WTC11 (cell line): ENCODE measurements around the gene ERG28. TPM values are rescaled to one million over a fixed set of nuclear protein-coding genes. Genes with fewer than 3 reads are reported as not detected.
A peak's percentile ranks its signal among the peaks of the same experiment; 100 is the strongest.

ENCODE experiments used
- ATAC-seq: fragments of 200-7000 bp; cut with Tn5 transposase; 2 replicates; pipeline ENCODE4 v1.10.0; 2021; ENCODE audit warnings: mild to moderate bottlenecking, moderate library complexity
- CTCF ChIA-PET: fragments of 300-600 bp; sonication (Branson Sonifier 250); formaldehyde crosslinking; loops from one replicate; lab custom pipeline; 2021; ENCODE audit warnings: antibody characterized with exemption; lab: Charles Lee
- POLR2A ChIA-PET: fragments of 350-600 bp; sonication (Branson Sonifier 250); formaldehyde crosslinking; loops from one replicate; lab custom pipeline; 2021; ENCODE audit warnings: antibody characterized with exemption; lab: Charles Lee
- DNase-seq: peaks from one replicate; pipeline ENCODE4 v3.0.0; 2021; ENCODE audit warnings: low spot score
- H3K27ac Mint-ChIP-seq: 2 replicates; pipeline ENCODE4 v1.8.0; 2021; ENCODE audit warnings: mixed read lengths
- H3K27me3 Mint-ChIP-seq: 2 replicates; pipeline ENCODE4 v1.8.0; 2021; ENCODE audit warnings: low read depth, mild to moderate bottlenecking, moderate library complexity, mixed read lengths
- H3K36me3 Mint-ChIP-seq: 2 replicates; pipeline ENCODE4 v1.8.0; 2021; ENCODE audit warnings: mixed read lengths
- H3K4me1 Mint-ChIP-seq: 2 replicates; pipeline ENCODE4 v1.8.0; 2022; ENCODE audit warnings: mixed read lengths
- H3K4me3 Mint-ChIP-seq: 2 replicates; pipeline ENCODE4 v1.8.0; 2021; ENCODE audit warnings: mild to moderate bottlenecking, moderate library complexity, mixed read lengths
- H3K9me3 Mint-ChIP-seq: 2 replicates; pipeline ENCODE4 v1.8.0; 2021; ENCODE audit warnings: mixed read lengths
- AR ChIP-seq: fragments of 250-450 bp; sonication (Bioruptor Pico); IDR thresholded peaks from 2 replicates; pipeline ENCODE4 v1.9.0; 2021; ENCODE audit warnings: mild to moderate bottlenecking
- ATF1 ChIP-seq: sonication (generic); formaldehyde crosslinking; IDR thresholded peaks from 2 replicates; pipeline ENCODE4 v1.8.1; 2023; ENCODE audit warnings: mild to moderate bottlenecking, moderate library complexity, missing genetic modification reagents
- ATF3 ChIP-seq: sonication (generic); formaldehyde crosslinking; conservative IDR thresholded peaks from 2 replicates; pipeline ENCODE4 v1.8.1; 2022; ENCODE audit warnings: mild to moderate bottlenecking, missing genetic modification reagents
- ERG ChIP-seq: fragments of 250-450 bp; sonication (Bioruptor Pico); IDR thresholded peaks from 2 replicates; pipeline ENCODE4 v1.8.0; 2021; ENCODE audit warnings: mild to moderate bottlenecking
- FOXK1 ChIP-seq: sonication (generic); formaldehyde crosslinking; IDR thresholded peaks from 2 replicates; pipeline ENCODE4 v1.8.0; 2022; ENCODE audit warnings: mild to moderate bottlenecking, moderate library complexity, missing genetic modification reagents
- FOXP1 ChIP-seq: sonication (generic); formaldehyde crosslinking; IDR thresholded peaks from 2 replicates; pipeline ENCODE4 v1.8.0; 2022; ENCODE audit warnings: missing genetic modification reagents, mild to moderate bottlenecking, moderate library complexity, borderline replicate concordance
- GRHL2 ChIP-seq: fragments of 250-450 bp; sonication (Bioruptor Pico); IDR thresholded peaks from 2 replicates; pipeline ENCODE4 v1.8.0; 2022; ENCODE audit warnings: mild to moderate bottlenecking, moderate library complexity; ENCODE audit not compliant: insufficient replicate concordance, severe bottlenecking
- JAZF1 ChIP-seq: fragments of 250-450 bp; sonication (Bioruptor Pico); IDR thresholded peaks from 2 replicates; pipeline ENCODE4 v1.9.0; 2021; ENCODE audit warnings: moderate library complexity, mild to moderate bottlenecking, inconsistent platforms
- MAX ChIP-seq: sonication (generic); formaldehyde crosslinking; IDR thresholded peaks from 2 replicates; pipeline ENCODE4 v1.8.0; 2022; ENCODE audit warnings: mild to moderate bottlenecking, missing genetic modification reagents
- NR1H2 ChIP-seq: sonication (generic); formaldehyde crosslinking; IDR thresholded peaks from 2 replicates; pipeline ENCODE4 v1.9.0; 2021; ENCODE audit warnings: mild to moderate bottlenecking, moderate library complexity, missing genetic modification reagents
- RORB ChIP-seq: fragments of 250-450 bp; sonication (Bioruptor Pico); IDR thresholded peaks from 2 replicates; pipeline ENCODE4 v1.9.0; 2021; ENCODE audit warnings: mild to moderate bottlenecking
- ZMAT4 ChIP-seq: fragments of 250-450 bp; sonication (Bioruptor Pico); IDR thresholded peaks from 2 replicates; pipeline ENCODE4 v1.9.0; 2021; ENCODE audit warnings: mild to moderate bottlenecking
- ZNF263 ChIP-seq: sonication (generic); formaldehyde crosslinking; IDR thresholded peaks from 2 replicates; pipeline ENCODE4 v1.8.1; 2022; ENCODE audit warnings: low read depth, mild to moderate bottlenecking, moderate library complexity, missing genetic modification reagents
- ZNF416 ChIP-seq: fragments of 250-450 bp; sonication (Bioruptor Pico); IDR thresholded peaks from 2 replicates; pipeline ENCODE4 v1.9.0; 2021; ENCODE audit warnings: mild to moderate bottlenecking, inconsistent platforms
- total RNA-seq: library from RNA; stranded (reverse); gene quantifications from 3 replicates; pipeline ENCODE4 v1.2.3, GENCODE V29; 2021
- TF ChIP-seq, protein P1 (sequence below): sonication (generic); formaldehyde crosslinking; IDR thresholded peaks from 2 replicates; pipeline ENCODE4 v1.8.0; 2022; ENCODE audit warnings: missing genetic modification reagents
- TF ChIP-seq, protein P2 (sequence below): sonication (generic); formaldehyde crosslinking; IDR thresholded peaks from 2 replicates; pipeline ENCODE4 v1.8.0; 2022; ENCODE audit warnings: mild to moderate bottlenecking, missing genetic modification reagents
- TF ChIP-seq, protein P3 (sequence below): fragments of 250-450 bp; sonication (Bioruptor Pico); IDR thresholded peaks from 2 replicates; pipeline ENCODE4 v2.1.2; 2022; ENCODE audit warnings: mild to moderate bottlenecking, moderate library complexity

Gene ERG28
- total RNA-seq, 1 experiment from 2014 or later = 27.9 TPM

DNA sequence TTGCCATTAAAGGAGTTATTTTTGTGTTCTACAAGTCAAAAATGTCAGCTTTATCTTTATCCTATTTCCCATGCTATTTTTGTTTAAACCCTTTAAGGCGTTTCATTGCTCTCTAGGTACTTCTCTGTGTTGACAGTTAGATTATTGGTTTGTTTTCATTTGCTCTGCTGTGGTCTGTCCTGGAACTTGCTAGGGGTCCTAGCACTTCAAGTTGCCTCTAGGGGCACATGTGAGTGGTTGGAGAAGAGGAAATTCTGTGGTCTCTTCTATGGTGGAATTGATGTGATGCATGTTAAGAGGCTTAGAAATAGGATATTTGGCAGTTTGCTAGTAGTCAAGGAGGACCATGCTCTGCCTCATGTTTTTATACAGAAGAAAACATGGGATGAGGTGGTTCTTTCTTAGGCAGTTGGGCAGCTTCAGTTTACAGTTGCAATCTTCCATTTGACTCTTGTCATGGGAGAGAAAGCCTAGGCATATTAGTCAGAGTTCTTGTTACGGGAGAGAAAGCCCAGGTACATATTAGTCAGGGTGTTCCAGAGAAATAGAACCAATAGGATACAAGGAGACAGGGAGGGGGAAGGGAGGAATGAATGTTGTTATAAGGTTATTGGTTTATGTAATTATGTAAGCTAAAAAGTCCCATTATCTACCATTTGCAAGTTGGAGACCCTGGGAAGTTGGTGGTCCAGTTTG, 14.7 kb upstream of the ERG28 start:
- no peak for DNase-seq

More for the DNA sequence above, 14.7 kb upstream of the ERG28 start:
- Mint-ChIP-seq H3K27me3 (no peaks in the 10 kb centered on the region), H3K36me3 (peaks cover 13% of the 10 kb centered on the region), H3K27ac (no peak overlapping the region; the same call in 1 of the 2 replicates), H3K4me1 (no peaks in the 10 kb centered on the region), H3K9me3 (no peaks in the 10 kb centered on the region), H3K4me3 (no peak overlapping the region)
- ATAC-seq = peak; percentile 75
- CTCF ChIA-PET = no interaction called here
- TF ChIP-seq ATF3 (CRISPR knock-in tag) (no peak), NR1H2 (no peak), ZNF416 (CRISPR knock-in tag) (no peak), JAZF1 (CRISPR knock-in tag) (no peak), ZNF263 (CRISPR knock-in tag) (no peak), GRHL2 (CRISPR knock-in tag) (no peak), ZMAT4 (CRISPR knock-in tag) (no peak), AR (CRISPR knock-in tag) (no peak), ERG (no peak), ATF1 (CRISPR knock-in tag) (no peak), MAX (CRISPR knock-in tag) (no peak), FOXK1 (CRISPR knock-in tag) (no peak), FOXP1 (CRISPR knock-in tag) (no peak), RORB (CRISPR knock-in tag) (no peak)
- TF ChIP-seq, protein P1, sequence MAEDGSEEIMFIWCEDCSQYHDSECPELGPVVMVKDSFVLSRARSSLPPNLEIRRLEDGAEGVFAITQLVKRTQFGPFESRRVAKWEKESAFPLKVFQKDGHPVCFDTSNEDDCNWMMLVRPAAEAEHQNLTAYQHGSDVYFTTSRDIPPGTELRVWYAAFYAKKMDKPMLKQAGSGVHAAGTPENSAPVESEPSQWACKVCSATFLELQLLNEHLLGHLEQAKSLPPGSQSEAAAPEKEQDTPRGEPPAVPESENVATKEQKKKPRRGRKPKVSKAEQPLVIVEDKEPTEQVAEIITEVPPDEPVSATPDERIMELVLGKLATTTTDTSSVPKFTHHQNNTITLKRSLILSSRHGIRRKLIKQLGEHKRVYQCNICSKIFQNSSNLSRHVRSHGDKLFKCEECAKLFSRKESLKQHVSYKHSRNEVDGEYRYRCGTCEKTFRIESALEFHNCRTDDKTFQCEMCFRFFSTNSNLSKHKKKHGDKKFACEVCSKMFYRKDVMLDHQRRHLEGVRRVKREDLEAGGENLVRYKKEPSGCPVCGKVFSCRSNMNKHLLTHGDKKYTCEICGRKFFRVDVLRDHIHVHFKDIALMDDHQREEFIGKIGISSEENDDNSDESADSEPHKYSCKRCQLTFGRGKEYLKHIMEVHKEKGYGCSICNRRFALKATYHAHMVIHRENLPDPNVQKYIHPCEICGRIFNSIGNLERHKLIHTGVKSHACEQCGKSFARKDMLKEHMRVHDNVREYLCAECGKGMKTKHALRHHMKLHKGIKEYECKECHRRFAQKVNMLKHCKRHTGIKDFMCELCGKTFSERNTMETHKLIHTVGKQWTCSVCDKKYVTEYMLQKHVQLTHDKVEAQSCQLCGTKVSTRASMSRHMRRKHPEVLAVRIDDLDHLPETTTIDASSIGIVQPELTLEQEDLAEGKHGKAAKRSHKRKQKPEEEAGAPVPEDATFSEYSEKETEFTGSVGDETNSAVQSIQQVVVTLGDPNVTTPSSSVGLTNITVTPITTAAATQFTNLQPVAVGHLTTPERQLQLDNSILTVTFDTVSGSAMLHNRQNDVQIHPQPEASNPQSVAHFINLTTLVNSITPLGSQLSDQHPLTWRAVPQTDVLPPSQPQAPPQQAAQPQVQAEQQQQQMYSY (CRISPR knock-in tag) = no peak
- TF ChIP-seq, protein P2, sequence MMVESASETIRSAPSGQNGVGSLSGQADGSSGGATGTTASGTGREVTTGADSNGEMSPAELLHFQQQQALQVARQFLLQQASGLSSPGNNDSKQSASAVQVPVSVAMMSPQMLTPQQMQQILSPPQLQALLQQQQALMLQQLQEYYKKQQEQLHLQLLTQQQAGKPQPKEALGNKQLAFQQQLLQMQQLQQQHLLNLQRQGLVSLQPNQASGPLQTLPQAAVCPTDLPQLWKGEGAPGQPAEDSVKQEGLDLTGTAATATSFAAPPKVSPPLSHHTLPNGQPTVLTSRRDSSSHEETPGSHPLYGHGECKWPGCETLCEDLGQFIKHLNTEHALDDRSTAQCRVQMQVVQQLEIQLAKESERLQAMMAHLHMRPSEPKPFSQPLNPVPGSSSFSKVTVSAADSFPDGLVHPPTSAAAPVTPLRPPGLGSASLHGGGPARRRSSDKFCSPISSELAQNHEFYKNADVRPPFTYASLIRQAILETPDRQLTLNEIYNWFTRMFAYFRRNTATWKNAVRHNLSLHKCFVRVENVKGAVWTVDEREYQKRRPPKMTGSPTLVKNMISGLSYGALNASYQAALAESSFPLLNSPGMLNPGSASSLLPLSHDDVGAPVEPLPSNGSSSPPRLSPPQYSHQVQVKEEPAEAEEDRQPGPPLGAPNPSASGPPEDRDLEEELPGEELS (CRISPR knock-in tag) = no peak
- TF ChIP-seq, protein P3, sequence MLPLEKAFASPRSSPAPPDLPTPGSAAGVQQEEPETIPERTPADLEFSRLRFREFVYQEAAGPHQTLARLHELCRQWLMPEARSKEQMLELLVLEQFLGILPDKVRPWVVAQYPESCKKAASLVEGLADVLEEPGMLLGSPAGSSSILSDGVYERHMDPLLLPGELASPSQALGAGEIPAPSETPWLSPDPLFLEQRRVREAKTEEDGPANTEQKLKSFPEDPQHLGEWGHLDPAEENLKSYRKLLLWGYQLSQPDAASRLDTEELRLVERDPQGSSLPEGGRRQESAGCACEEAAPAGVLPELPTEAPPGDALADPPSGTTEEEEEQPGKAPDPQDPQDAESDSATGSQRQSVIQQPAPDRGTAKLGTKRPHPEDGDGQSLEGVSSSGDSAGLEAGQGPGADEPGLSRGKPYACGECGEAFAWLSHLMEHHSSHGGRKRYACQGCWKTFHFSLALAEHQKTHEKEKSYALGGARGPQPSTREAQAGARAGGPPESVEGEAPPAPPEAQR (CRISPR knock-in tag) = no peak
- POLR2A ChIA-PET = no interaction called here
